ENCODE measurements around the gene PMEPA1. TPM values are rescaled to one million over a fixed set of nuclear protein-coding genes. Genes with fewer than 3 reads are reported as not detected.

The PMEPA1 gene
- total and polyA plus RNA-seq, 2 donors (not counting 3 experiments of a cell fraction or from before 2014, with no cell fraction given), result 31.6 to 33.2 TPM

DNA sequence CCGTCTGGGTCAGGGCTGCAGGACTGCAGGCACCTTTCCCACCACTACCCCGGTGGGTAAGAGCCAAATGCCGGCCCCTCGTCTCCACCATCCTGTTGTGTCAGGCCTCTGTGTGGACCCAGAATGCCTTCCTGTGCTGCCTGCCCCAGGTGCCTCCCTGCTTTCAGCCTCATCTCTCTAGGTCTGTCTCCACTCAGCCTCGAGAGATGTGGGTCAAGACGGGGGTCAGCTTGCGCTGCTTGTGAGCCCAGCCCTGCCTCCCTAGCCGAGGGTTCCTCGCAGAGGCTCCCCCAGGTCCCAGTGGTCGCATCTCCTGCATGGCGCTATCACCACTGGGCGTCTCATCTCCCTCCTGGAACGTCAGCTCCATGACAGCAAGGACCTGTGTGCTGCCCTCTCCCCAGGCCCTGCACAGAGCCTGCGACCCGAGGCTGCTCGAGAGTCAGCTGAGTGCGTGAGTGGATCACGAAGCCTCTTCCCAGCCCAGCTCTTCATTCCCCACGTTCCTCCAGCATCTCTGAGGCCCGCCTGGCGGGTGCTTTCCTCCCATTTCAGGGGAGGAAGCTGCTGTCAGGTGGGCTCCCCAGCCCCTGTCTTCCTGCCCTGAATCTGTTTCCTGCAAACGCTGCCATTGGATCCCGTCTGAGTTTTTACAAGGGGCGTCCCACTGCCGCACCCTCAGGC lies 50.8 kb downstream of the PMEPA1 start:
- ChIA-PET POLR2A (no interaction called here), CTCF (no interaction called here)
- no peak for DNase-seq (ENCODE audit: low read depth, low spot score)
- H3K4me3 ChIP-seq (replicated peaks in 1 of 3; ENCODE audit: insufficient read depth in 1 of 3, low read depth in 1 of 3, low read length in 3 of 3), result no peak overlapping the region
- no peak for TF ChIP-seq FOS (IDR thresholded peaks at IDR 0.05; ENCODE audit: borderline replicate concordance, insufficient read depth, low read length)
- TF ChIP-seq JUN (IDR thresholded peaks at IDR 0.05; ENCODE audit: borderline replicate concordance, insufficient read depth, insufficient read length, low read depth), result no peak
- TF ChIP-seq, protein P1, sequence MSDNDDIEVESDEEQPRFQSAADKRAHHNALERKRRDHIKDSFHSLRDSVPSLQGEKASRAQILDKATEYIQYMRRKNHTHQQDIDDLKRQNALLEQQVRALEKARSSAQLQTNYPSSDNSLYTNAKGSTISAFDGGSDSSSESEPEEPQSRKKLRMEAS (IDR thresholded peaks at IDR 0.05; ENCODE audit: insufficient read depth, insufficient read length), result no peak
- TF ChIP-seq GATA2 (IDR thresholded peaks at IDR 0.05; ENCODE audit: insufficient read depth, insufficient read length, low read depth, low read length), result no peak
- no peak for TF ChIP-seq POLR2AphosphoS5 (IDR thresholded peaks at IDR 0.05; ENCODE audit: insufficient read depth, low read depth, low read length)
- TF ChIP-seq, protein P2, sequence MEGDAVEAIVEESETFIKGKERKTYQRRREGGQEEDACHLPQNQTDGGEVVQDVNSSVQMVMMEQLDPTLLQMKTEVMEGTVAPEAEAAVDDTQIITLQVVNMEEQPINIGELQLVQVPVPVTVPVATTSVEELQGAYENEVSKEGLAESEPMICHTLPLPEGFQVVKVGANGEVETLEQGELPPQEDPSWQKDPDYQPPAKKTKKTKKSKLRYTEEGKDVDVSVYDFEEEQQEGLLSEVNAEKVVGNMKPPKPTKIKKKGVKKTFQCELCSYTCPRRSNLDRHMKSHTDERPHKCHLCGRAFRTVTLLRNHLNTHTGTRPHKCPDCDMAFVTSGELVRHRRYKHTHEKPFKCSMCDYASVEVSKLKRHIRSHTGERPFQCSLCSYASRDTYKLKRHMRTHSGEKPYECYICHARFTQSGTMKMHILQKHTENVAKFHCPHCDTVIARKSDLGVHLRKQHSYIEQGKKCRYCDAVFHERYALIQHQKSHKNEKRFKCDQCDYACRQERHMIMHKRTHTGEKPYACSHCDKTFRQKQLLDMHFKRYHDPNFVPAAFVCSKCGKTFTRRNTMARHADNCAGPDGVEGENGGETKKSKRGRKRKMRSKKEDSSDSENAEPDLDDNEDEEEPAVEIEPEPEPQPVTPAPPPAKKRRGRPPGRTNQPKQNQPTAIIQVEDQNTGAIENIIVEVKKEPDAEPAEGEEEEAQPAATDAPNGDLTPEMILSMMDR (IDR thresholded peaks at IDR 0.05; ENCODE audit: extremely low read depth in 1 of 2, insufficient read depth in 1 of 2, low read depth in 1 of 2, low read length in 2 of 2), result no peak
- TF ChIP-seq EZH2 (IDR thresholded peaks at IDR 0.05; ENCODE audit: borderline replicate concordance, low read depth, low read length, severe bottlenecking), result no peak
- TF ChIP-seq POLR2A (IDR thresholded peaks at IDR 0.05; ENCODE audit: low read depth, low read length), result no peak
- no peak for TF ChIP-seq MYC (IDR thresholded peaks at IDR 0.05; ENCODE audit: low read depth, low read length)
- no peaks in the 10 kb centered on the region for H3K4me1 ChIP-seq (ENCODE audit: control insufficient read depth, extremely low read depth, insufficient read depth, low read length)
- dilution Hi-C loops (cut with MboI; ENCODE audit: extremely low pct_ligation_motif_present, low sequenced_read_pairs) (no loop called here), intact Hi-C loops (cut with micrococcal nuclease) (loop anchor here (10.0 kb wide), 1 partner anchor 206 kb away; no protein-coding TSS in a partner anchor)
- peaks cover 8% of the 10 kb centered on the region for H3K79me2 ChIP-seq (ENCODE audit: control insufficient read depth, insufficient read depth, low read length)
- no peak overlapping the region for H3K9ac ChIP-seq (replicated peaks; ENCODE audit: extremely low read depth, insufficient read depth, low read length)
- no peak overlapping the region for H3K27ac ChIP-seq (ENCODE audit: insufficient read depth, low read depth, low read length)
- no peaks in the 10 kb centered on the region for H3K9me1 ChIP-seq (replicated peaks; ENCODE audit: control insufficient read depth, extremely low read depth, insufficient read depth, low read length)
- H2AFZ ChIP-seq (ENCODE audit: low read depth, low read length), result no peak overlapping the region
- no peak for FAIRE-seq
- H3K36me3 ChIP-seq (ENCODE audit: control insufficient read depth in 2 of 2, extremely low read depth in 1 of 2, insufficient read depth in 2 of 2, low read length in 2 of 2), result peaks cover 0 to 10% of the 10 kb centered on the region in 2 experiments
- H3K9me3 ChIP-seq (replicated peaks; ENCODE audit: control insufficient read depth, insufficient read depth, low read length), result no peaks in the 10 kb centered on the region
- no TSS peak for BruUV-seq (replicated peaks)
- no peaks in the 10 kb centered on the region for H4K20me1 ChIP-seq (replicated peaks; ENCODE audit: control insufficient read depth, extremely low read depth, insufficient read depth, low read length)
- H3K4me2 ChIP-seq (ENCODE audit: insufficient read depth, low read length), result no peak overlapping the region
- no peaks in the 10 kb centered on the region for H3K27me3 ChIP-seq (ENCODE audit: control insufficient read depth in 2 of 2, insufficient read depth in 2 of 2, low read length in 2 of 2)

Data from endothelial cell of umbilical vein (primary cell).